ENCODE measurements around the gene CDK14. TPM values are rescaled to one million over a fixed set of nuclear protein-coding genes. Genes with fewer than 3 reads are reported as not detected.

The CDK14 gene
- total RNA-seq, 1 donor from 2014 or later = 64.6 TPM

GRCh38 chr7:91247500-91247899 lies 651.4 kb downstream of the CDK14 start:
- TF ChIP-seq CTCF (IDR thresholded peaks at IDR 0.05; ENCODE audit: unreplicated experiment) = no peak
- DNase-seq (ENCODE audit: low spot score in 2 of 2, unreplicated experiment in 2 of 2) = no peak
- Mint-ChIP-seq H3K4me1 (peaks cover under 1% of the 10 kb centered on the region), H3K9me3 (no peaks in the 10 kb centered on the region), H3K36me3 (no peaks in the 10 kb centered on the region), H3K27ac (no peak overlapping the region), H3K4me3 (no peak overlapping the region), H3K27me3 (ENCODE audit: low read depth) (no peaks in the 10 kb centered on the region)

GRCh38 chr7:91248996-91249395 lies 652.9 kb downstream of the CDK14 start:
- Mint-ChIP-seq H3K4me3 (no peak overlapping the region), H3K27me3 (ENCODE audit: low read depth) (no peaks in the 10 kb centered on the region), H3K36me3 (no peaks in the 10 kb centered on the region), H3K9me3 (peaks cover 8% of the 10 kb centered on the region), H3K27ac (no peak overlapping the region), H3K4me1 (no peaks in the 10 kb centered on the region)
- no peak for DNase-seq (ENCODE audit: low spot score in 2 of 2, unreplicated experiment in 2 of 2)
- TF ChIP-seq CTCF (IDR thresholded peaks at IDR 0.05; ENCODE audit: unreplicated experiment) = no peak

- no peak overlapping the region for H3K27ac Mint-ChIP-seq
- peaks cover 10% of the 10 kb centered on the region for H3K9me3 Mint-ChIP-seq
- DNase-seq (ENCODE audit: low spot score in 2 of 2, unreplicated experiment in 2 of 2) = no peak
- no peaks in the 10 kb centered on the region for H3K36me3 Mint-ChIP-seq
- H3K4me1 Mint-ChIP-seq = no peaks in the 10 kb centered on the region
- no peaks in the 10 kb centered on the region for H3K27me3 Mint-ChIP-seq (ENCODE audit: low read depth)
- H3K4me3 Mint-ChIP-seq = no peak overlapping the region
- TF ChIP-seq CTCF (IDR thresholded peaks at IDR 0.05; ENCODE audit: unreplicated experiment) = no peak
Measured at GRCh38 chr7:91249506-91250233, 653.5 kb downstream of the CDK14 start.

GRCh38 chr7:91250706-91251105 lies 654.6 kb downstream of the CDK14 start:
- Mint-ChIP-seq H3K27me3 (ENCODE audit: low read depth) (no peaks in the 10 kb centered on the region), H3K9me3 (peaks cover 20% of the 10 kb centered on the region), H3K27ac (no peak overlapping the region), H3K36me3 (peaks cover 3% of the 10 kb centered on the region), H3K4me3 (no peak overlapping the region), H3K4me1 (no peaks in the 10 kb centered on the region)
- no peak for DNase-seq (ENCODE audit: low spot score in 2 of 2, unreplicated experiment in 2 of 2)
- TF ChIP-seq CTCF (IDR thresholded peaks at IDR 0.05; ENCODE audit: unreplicated experiment) = no peak

GRCh38 chr7:91251877-91252276 lies 655.8 kb downstream of the CDK14 start:
- Mint-ChIP-seq H3K36me3 (peaks cover 3% of the 10 kb centered on the region), H3K27ac (no peak overlapping the region), H3K9me3 (peaks cover 29% of the 10 kb centered on the region), H3K4me3 (no peak overlapping the region), H3K4me1 (no peaks in the 10 kb centered on the region), H3K27me3 (ENCODE audit: low read depth) (no peaks in the 10 kb centered on the region)
- no peak for DNase-seq (ENCODE audit: low spot score in 2 of 2, unreplicated experiment in 2 of 2)
- no peak for TF ChIP-seq CTCF (IDR thresholded peaks at IDR 0.05; ENCODE audit: unreplicated experiment)

Other genes starting within 250 kb of the CDK14 start
- 20.8 to 25.6 TPM (median 23.8 TPM) in 3 replicates for gene GTPBP10, start 249.6 kb upstream of the CDK14 start, total RNA-seq
- gene CLDN12, start 192.9 kb upstream of the CDK14 start, total RNA-seq = 33.1 to 35.8 TPM (median 33.5 TPM) in 3 replicates
- not detected in 3 replicates for gene PTTG1IP2, start 126.7 kb upstream of the CDK14 start, total RNA-seq